K562 (cell line): ENCODE results near the gene TTLL10. TPM values are rescaled to one million over a fixed set of nuclear protein-coding genes. Genes with fewer than 3 reads are reported as not detected.
A peak's percentile ranks its signal among the peaks of the same experiment; 100 is the strongest.

Experiments used
- ATAC-seq: fragments of 200-7000 bp; cut with Tn5 transposase; 3 replicates; pipeline ENCODE4 v1.9.1; 2020; ENCODE audit warnings: moderate library complexity
- BruUV-seq: library from RNA; stranded (reverse); fragments of 400-500 nt; replicated peaks from 2 replicates; lab custom pipeline; 2021; lab: Mats Ljungman, UMichigan
- CTCF ChIA-PET: fragments of 300-600 bp; formaldehyde crosslinking; extraction: SDS; loops from one replicate; lab custom pipeline; 2021; ENCODE audit warnings: low intra/inter-chr PET ratio; lab: Yijun Ruan, JAX
- POLR2A ChIA-PET: fragments of 300-600, 350-650 bp; sonication (Branson Sonifier 250); formaldehyde crosslinking; extraction: SDS; loops from one replicate; lab custom pipeline; 2021; ENCODE audit warnings: antibody characterized with exemption, inconsistent platforms; lab: Yijun Ruan, JAX
- DNase-seq, 4 experiments: peaks; one replicate each; pipeline versions ENCODE4 v3.0.0 to v3.0.0-alpha.2; 2011 to 2018; ENCODE audit warnings: low spot score in 3 of 4, mixed read lengths in 3 of 4; ENCODE audit errors: extremely low read depth in 1 of 4
- FAIRE-seq: peaks from 2 replicates; lab custom pipeline; 2011; peaks lifted over from hg19 to GRCh38; lab: Jason Lieb, UNC
- H2AFZ ChIP-seq: 2 replicates; pipeline ENCODE4 v1.6.0; 2011; ENCODE audit warnings: low read depth, low read length, control low read depth, inconsistent platforms
- H3K27ac ChIP-seq: fragments of 200-600 bp; 3 replicates; pipeline ENCODE4 v1.8.0; 2011; ENCODE audit warnings: low read depth, mild to moderate bottlenecking, control low read depth, inconsistent platforms, low read length, moderate library complexity, mixed read lengths; ENCODE audit errors: extremely low read depth
- H3K27me3 ChIP-seq, 2 experiments: fragments of 300-600 bp in 1 of 2; 2 replicates in 1 of 2; 3 replicates in 1 of 2; pipeline versions ENCODE4 v1.6.0 to v1.8.0; 2011; ENCODE audit warnings: inconsistent platforms in 2 of 2, low read length in 2 of 2, mild to moderate bottlenecking in 1 of 2, mixed read lengths in 1 of 2, moderate library complexity in 1 of 2; ENCODE audit not compliant: control insufficient read depth in 2 of 2, insufficient read depth in 2 of 2
- H3K36me3 ChIP-seq: fragments of 300-600 bp; 3 replicates; pipeline ENCODE4 v1.8.0; 2011; ENCODE audit warnings: mild to moderate bottlenecking, low read length, inconsistent platforms; ENCODE audit not compliant: control insufficient read depth, insufficient read depth
- H3K4me1 ChIP-seq, 2 experiments: fragments of 200-600 bp in 1 of 2; replicated peaks in 1 of 2; 2 replicates in 1 of 2; 3 replicates in 1 of 2; pipeline versions ENCODE4 v1.5.1 to v1.8.0; 2011; ENCODE audit warnings: inconsistent platforms in 2 of 2, low read length in 2 of 2, mild to moderate bottlenecking in 1 of 2, mixed read lengths in 1 of 2, moderate library complexity in 1 of 2; ENCODE audit not compliant: control insufficient read depth in 2 of 2, insufficient read depth in 2 of 2
- H3K4me2 ChIP-seq: 2 replicates; pipeline ENCODE4 v1.6.1; 2011; ENCODE audit warnings: low read length, control low read depth, inconsistent platforms, mixed read lengths; ENCODE audit not compliant: insufficient read depth
- H3K4me3 ChIP-seq: fragments of 200-600 bp; sonication (generic), shearing (Covaris generic); 2 replicates; pipeline ENCODE4 v1.5.1; 2016; ENCODE audit warnings: control low read depth, inconsistent platforms
- H3K79me2 ChIP-seq: fragments of 200-600 bp; 3 replicates; pipeline ENCODE4 v1.8.0; 2011; ENCODE audit warnings: low read length, inconsistent platforms; ENCODE audit not compliant: control insufficient read depth, insufficient read depth
- H3K9ac ChIP-seq, 2 experiments: 2 replicates each; pipeline versions ENCODE4 v1.6.0 to v1.6.1; 2011; ENCODE audit warnings: low read depth in 2 of 2, low read length in 2 of 2, control low read depth in 1 of 2, inconsistent platforms in 1 of 2, mild to moderate bottlenecking in 1 of 2, mixed read lengths in 1 of 2; ENCODE audit not compliant: insufficient read depth in 1 of 2
- H3K9me1 ChIP-seq: one replicate; pipeline ENCODE4 v1.6.0; 2011; ENCODE audit warnings: inconsistent platforms, mild to moderate bottlenecking, low read length, moderate library complexity; ENCODE audit not compliant: control insufficient read depth, insufficient read depth
- H3K9me3 ChIP-seq: replicated peaks from 2 replicates; pipeline ENCODE4 v1.5.1; 2011; ENCODE audit warnings: low read depth, low read length, inconsistent platforms; ENCODE audit not compliant: control insufficient read depth, insufficient read depth
- H4K20me1 ChIP-seq: replicated peaks from 2 replicates; pipeline ENCODE4 v1.6.1; 2011; ENCODE audit warnings: low read length, inconsistent platforms, mixed read lengths; ENCODE audit not compliant: control insufficient read depth, insufficient read depth
- HIVEP1 ChIP-seq: fragments of 250-450 bp; sonication (Bioruptor Pico); IDR thresholded peaks from 2 replicates; pipeline ENCODE4 v1.4.0; 2020; ENCODE audit warnings: mild to moderate bottlenecking
- NFIC ChIP-seq: fragments of 450-650 bp; IDR thresholded peaks from 2 replicates; pipeline ENCODE4 v1.6.1; 2017; ENCODE audit warnings: mild to moderate bottlenecking, inconsistent platforms
- TCF3 ChIP-seq: sonication (generic); formaldehyde crosslinking; IDR thresholded peaks from 2 replicates; pipeline ENCODE4 v1.4.0; 2020; ENCODE audit warnings: mild to moderate bottlenecking, missing genetic modification reagents
- TFAM ChIP-seq: fragments of 250-450 bp; sonication (Bioruptor Pico); conservative IDR thresholded peaks from 2 replicates; pipeline ENCODE4 v1.5.0; 2021; ENCODE audit warnings: mild to moderate bottlenecking, moderate library complexity
- ZNF740 ChIP-seq, 3 experiments: fragments of 200-800 bp in 1 of 3; sonication (Bioruptor generic) in 1 of 3; sonication (generic) in 1 of 3; formaldehyde crosslinking in 1 of 3; IDR thresholded peaks; 2 replicates each; pipeline versions ENCODE4 v1.6.1 to v1.8.0; 2016 to 2022; ENCODE audit warnings: mild to moderate bottlenecking in 2 of 3, missing compliant biosample characterization in 2 of 3, missing genetic modification characterization in 2 of 3, missing genetic modification reagents in 1 of 3
- WGBS: fragments of 100-300 bp; shearing (Covaris generic); methylation state at CpG from one replicate; pipeline ENCODE4 v1.1.6; 2016; ENCODE audit warnings: low coverage, mixed read lengths; ENCODE audit not compliant: insufficient coverage; ENCODE audit errors: missing lambda C conversion rate; 5-methylcytosine and 5-hydroxymethylcytosine counted together
- in situ Hi-C: fragments of 300-500 bp; cut with MboI; formaldehyde crosslinking; loops from 4 replicates; pipeline ENCODE4 v1.15.0; 2018; ENCODE audit warnings: inconsistent platforms, mixed read lengths
- intact Hi-C: fragments of 100-400 bp; cut with micrococcal nuclease; formaldehyde crosslinking; loops from 2 replicates; pipeline ENCODE4 v1.14.2; 2022
- polyA plus RNA-seq, 8 experiments: library from polyadenylated mRNA; depleted of rRNA in 4 of 8; stranded (reverse) in 5 of 8; unstranded in 3 of 8; fragments of >200 nt; fragmentation: Nextera tagmentation in 2 of 8; fragmentation: Illumina TruSeq in 1 of 8; extraction: Ambion mirVana in 2 of 8; extraction: Trizol in 1 of 8; gene quantifications; 2 replicates each; pipeline versions ENCODE4 v1.2.1 to v1.2.3, GENCODE V29; 2011 to 2014; ENCODE audit warnings: inconsistent platforms in 1 of 8, missing spikeins in 1 of 8
- total RNA-seq, 7 experiments: library from RNA; depleted of rRNA in 6 of 7; stranded (reverse); fragments of >200 nt in 6 of 7; fragmentation: Illumina TruSeq in 2 of 7; extraction: Trizol in 2 of 7; gene quantifications; 2 replicates each; pipeline versions ENCODE4 v1.2.1 to v1.2.3, GENCODE V29; 2011 to 2021; ENCODE audit warnings: low replicate concordance in 1 of 7

Gene TTLL10
- total and polyA plus RNA-seq, 9 of the 15 experiments (the other 6 are each of a cell fraction or from before 2014, with no cell fraction given), result not detected

GRCh38 chr1:1160281-1160930 lies 13.3 kb upstream of the TTLL10 start:
- Histone ChIP-seq H3K9me3 (no peaks in the 10 kb centered on the region), H3K9ac (no peak overlapping the region), H3K4me3 (no peak overlapping the region), H2AFZ (no peak overlapping the region), H3K4me1 (peaks cover 25 to 84% of the 10 kb centered on the region in 2 experiments), H3K27me3 (peaks cover 30 to 40% of the 10 kb centered on the region in 2 experiments; a peak in 4 of 5 replicates), H3K4me2 (no peak overlapping the region), H4K20me1 (no peaks in the 10 kb centered on the region; the same call in 1 of the 2 replicates), H3K9me1 (no peaks in the 10 kb centered on the region), H3K27ac (no peak overlapping the region), H3K36me3 (no peaks in the 10 kb centered on the region), H3K79me2 (no peaks in the 10 kb centered on the region)
- POLR2A ChIA-PET, result interaction anchor here (1.0 to 1.1 kb wide), 2 partner anchors 18 to 40 kb away, joined by 3 read pairs; no protein-coding TSS in a partner anchor
- FAIRE-seq (no peak), DNase-seq (no peak), ATAC-seq (no peak)
- WGBS, result 50% methylated on average over 23 of the region's 23 CpGs
- no peak for TF ChIP-seq HIVEP1 (CRISPR knock-in tag)
- peak; percentile 13; the same call in 1 of the 2 replicates for TF ChIP-seq ZNF740 (CRISPR knock-in tag; IDR thresholded peaks at IDR 0.05)
- no peak for TF ChIP-seq ZNF740 (tag; IDR thresholded peaks at IDR 0.05)
- no peak for TF ChIP-seq TFAM (CRISPR knock-in tag)
- TF ChIP-seq TCF3 (CRISPR knock-in tag), result no peak
- peak; percentile 49 for TF ChIP-seq NFIC
- in situ Hi-C loops, result no loop called here
- CTCF ChIA-PET, result no interaction called here
- intact Hi-C loops, result no loop called here
- no TSS peak for BruUV-seq
